GM12878 (cell line): ENCODE data around the gene THAP7.

Experiments used
- CTCF ChIP-seq, 3 experiments: IDR thresholded peaks in 2 of 3; conservative IDR thresholded peaks in 1 of 3; 2 replicates each; pipeline ENCODE4 v1.5.1; 2011; ENCODE audit warnings: low read depth in 3 of 3, low read length in 3 of 3, mild to moderate bottlenecking in 3 of 3, control low read depth in 2 of 3, moderate library complexity in 2 of 3, inconsistent platforms in 1 of 3, mixed read lengths in 1 of 3; ENCODE audit not compliant: control insufficient read depth in 2 of 3, insufficient read depth in 1 of 3; ENCODE audit errors: extremely low read depth in 1 of 3
- EZH2 ChIP-seq: IDR thresholded peaks from 2 replicates; pipeline ENCODE4 v1.6.1; 2012; ENCODE audit warnings: low read depth, mild to moderate bottlenecking, control low read depth, inconsistent platforms, low read length, borderline replicate concordance; ENCODE audit not compliant: control insufficient read depth
- HDGF ChIP-seq: fragments of 450-650 bp; IDR thresholded peaks from 2 replicates; pipeline ENCODE4 v1.6.1; 2016; ENCODE audit warnings: antibody characterized with exemption
- KDM1A ChIP-seq: fragments of 200-600 bp; sonication (generic); IDR thresholded peaks from 2 replicates; pipeline ENCODE4 v1.6.1; 2016; ENCODE audit warnings: borderline replicate concordance
- MYC ChIP-seq: IDR thresholded peaks from 2 replicates; pipeline ENCODE4 v1.6.1; 2011; ENCODE audit warnings: mild to moderate bottlenecking, low read length, moderate library complexity, inconsistent platforms; ENCODE audit not compliant: insufficient read depth, insufficient replicate concordance, insufficient read length, severe bottlenecking
- PML ChIP-seq: IDR thresholded peaks from 2 replicates; pipeline ENCODE4 v1.6.1; 2012; ENCODE audit warnings: low read length, inconsistent platforms
- SRF ChIP-seq, 2 experiments: IDR thresholded peaks; 2 replicates each; pipeline ENCODE4 v1.6.1; 2011; ENCODE audit warnings: low read depth in 2 of 2, low read length in 2 of 2, mild to moderate bottlenecking in 1 of 2, moderate library complexity in 1 of 2
- ZNF384 ChIP-seq: IDR thresholded peaks from 2 replicates; pipeline ENCODE4 v1.6.1; 2012; ENCODE audit warnings: low read depth, mild to moderate bottlenecking, low read length, improper control_type of control experiment, borderline replicate concordance
- ZZZ3 ChIP-seq: IDR thresholded peaks from 2 replicates; pipeline ENCODE4 v1.6.1; 2011; ENCODE audit warnings: low read depth; ENCODE audit not compliant: control insufficient read depth, insufficient read length

GRCh38 chr22:20981787-20982562 lies 19.9 kb downstream of the THAP7 start, which contains the start of gene LZTR1:
- TF ChIP-seq PML (peak; percentile 98), ZNF384 (no peak), HDGF (peak; percentile 41; the same call in 1 of the 2 replicates), KDM1A (no peak), SRF (IDR thresholded peaks at IDR 0.05; ENCODE audit: low read depth in 2 of 2, low read length in 2 of 2) (no peak), CTCF (IDR thresholded peaks at IDR 0.05 in 2 of 3, conservative IDR thresholded peaks at IDR 0.05 in 1 of 3; ENCODE audit: control insufficient read depth in 2 of 3, extremely low read depth in 1 of 3, insufficient read depth in 1 of 3, low read depth in 3 of 3, low read length in 3 of 3) (peak; percentile 61 to 84 (median 66)), MYC (peak; percentile 78), EZH2 (no peak), ZZZ3 (no peak)
